Upper lobe of right lung (tissue), 1 donor: Measurements from ENCODE around the gene FUBP3. TPM values are rescaled to one million over a fixed set of nuclear protein-coding genes. Genes with fewer than 3 reads are reported as not detected.

Experiments
- ATAC-seq: fragments of 200-7000 bp; cut with Tn5 transposase; one replicate; pipeline ENCODE4 v1.9.1; 2020; ENCODE audit warnings: mild to moderate bottlenecking, moderate library complexity
- DNase-seq: peaks from one replicate; pipeline ENCODE4 v3.0.0-alpha.2; 2020
- H3K27ac ChIP-seq: fragments of 200-600 bp; one replicate; pipeline ENCODE4 v1.8.0; 2022
- H3K27me3 ChIP-seq: fragments of 200-600 bp; one replicate; pipeline ENCODE4 v1.8.0; 2022; ENCODE audit warnings: mild to moderate bottlenecking
- H3K36me3 ChIP-seq: fragments of 200-600 bp; one replicate; pipeline ENCODE4 v1.8.0; 2022
- H3K4me1 ChIP-seq: fragments of 200-600 bp; one replicate; pipeline ENCODE4 v1.8.0; 2022
- H3K4me3 ChIP-seq: fragments of 200-600 bp; one replicate; pipeline ENCODE4 v1.8.0; 2022; ENCODE audit warnings: mild to moderate bottlenecking
- H3K9me3 ChIP-seq: fragments of 200-600 bp; one replicate; pipeline ENCODE4 v1.8.0; 2022
- intact Hi-C: fragments of 100-400 bp; cut with DNase I; formaldehyde crosslinking; loops from one replicate; pipeline ENCODE4 v1.11.0; 2022
- total RNA-seq: library from RNA; stranded (reverse); fragmentation: NEBNext Ultra II Directional; extraction: Animal tissue kit (Norgen Biotek cat#: 25700); gene quantifications from one replicate; pipeline ENCODE4 v1.2.1, GENCODE V29; 2021
- TF ChIP-seq, protein P1 (sequence below): fragments of 200-600 bp; IDR thresholded peaks from one replicate; pipeline ENCODE4 v1.8.0; 2022; ENCODE audit warnings: antibody characterized with exemption
- donor health status: DM: no; HTN: yes; CAD: no; lungs with severe emphysema.

The FUBP3 gene
- total RNA-seq, 1 donor from 2014 or later: 39.7 TPM

DNA sequence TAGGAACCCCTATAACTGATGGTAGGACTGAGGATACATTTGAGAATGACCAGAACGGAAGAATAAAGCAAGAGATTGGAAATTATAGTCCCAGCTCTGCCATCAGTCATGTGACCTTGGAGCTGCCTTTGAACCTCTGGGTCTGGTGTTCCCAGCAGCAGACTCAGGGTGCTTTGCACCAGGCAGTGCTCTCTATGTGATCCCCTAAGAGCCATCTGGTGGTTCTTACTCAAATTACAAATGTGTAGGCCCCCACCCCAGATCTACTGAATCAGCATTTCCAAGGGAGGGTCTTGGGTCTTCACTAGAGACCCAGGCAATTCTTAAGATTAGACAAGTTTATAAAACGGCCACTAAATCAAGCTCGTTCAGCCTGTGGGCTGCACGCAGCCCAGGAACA, 44.8 kb downstream of the FUBP3 start:
- ATAC-seq (no peak), DNase-seq (no peak)
- H3K27ac ChIP-seq: no peak overlapping the region
- H3K4me3 ChIP-seq: no peak overlapping the region
- intact Hi-C loops: no loop called here
- no peaks in the 10 kb centered on the region for H3K9me3 ChIP-seq
- no peaks in the 10 kb centered on the region for H3K4me1 ChIP-seq
- H3K27me3 ChIP-seq: no peaks in the 10 kb centered on the region
- TF ChIP-seq, protein P1, sequence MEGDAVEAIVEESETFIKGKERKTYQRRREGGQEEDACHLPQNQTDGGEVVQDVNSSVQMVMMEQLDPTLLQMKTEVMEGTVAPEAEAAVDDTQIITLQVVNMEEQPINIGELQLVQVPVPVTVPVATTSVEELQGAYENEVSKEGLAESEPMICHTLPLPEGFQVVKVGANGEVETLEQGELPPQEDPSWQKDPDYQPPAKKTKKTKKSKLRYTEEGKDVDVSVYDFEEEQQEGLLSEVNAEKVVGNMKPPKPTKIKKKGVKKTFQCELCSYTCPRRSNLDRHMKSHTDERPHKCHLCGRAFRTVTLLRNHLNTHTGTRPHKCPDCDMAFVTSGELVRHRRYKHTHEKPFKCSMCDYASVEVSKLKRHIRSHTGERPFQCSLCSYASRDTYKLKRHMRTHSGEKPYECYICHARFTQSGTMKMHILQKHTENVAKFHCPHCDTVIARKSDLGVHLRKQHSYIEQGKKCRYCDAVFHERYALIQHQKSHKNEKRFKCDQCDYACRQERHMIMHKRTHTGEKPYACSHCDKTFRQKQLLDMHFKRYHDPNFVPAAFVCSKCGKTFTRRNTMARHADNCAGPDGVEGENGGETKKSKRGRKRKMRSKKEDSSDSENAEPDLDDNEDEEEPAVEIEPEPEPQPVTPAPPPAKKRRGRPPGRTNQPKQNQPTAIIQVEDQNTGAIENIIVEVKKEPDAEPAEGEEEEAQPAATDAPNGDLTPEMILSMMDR: no peak
- H3K36me3 ChIP-seq: peaks cover 95% of the 10 kb centered on the region

DNA sequence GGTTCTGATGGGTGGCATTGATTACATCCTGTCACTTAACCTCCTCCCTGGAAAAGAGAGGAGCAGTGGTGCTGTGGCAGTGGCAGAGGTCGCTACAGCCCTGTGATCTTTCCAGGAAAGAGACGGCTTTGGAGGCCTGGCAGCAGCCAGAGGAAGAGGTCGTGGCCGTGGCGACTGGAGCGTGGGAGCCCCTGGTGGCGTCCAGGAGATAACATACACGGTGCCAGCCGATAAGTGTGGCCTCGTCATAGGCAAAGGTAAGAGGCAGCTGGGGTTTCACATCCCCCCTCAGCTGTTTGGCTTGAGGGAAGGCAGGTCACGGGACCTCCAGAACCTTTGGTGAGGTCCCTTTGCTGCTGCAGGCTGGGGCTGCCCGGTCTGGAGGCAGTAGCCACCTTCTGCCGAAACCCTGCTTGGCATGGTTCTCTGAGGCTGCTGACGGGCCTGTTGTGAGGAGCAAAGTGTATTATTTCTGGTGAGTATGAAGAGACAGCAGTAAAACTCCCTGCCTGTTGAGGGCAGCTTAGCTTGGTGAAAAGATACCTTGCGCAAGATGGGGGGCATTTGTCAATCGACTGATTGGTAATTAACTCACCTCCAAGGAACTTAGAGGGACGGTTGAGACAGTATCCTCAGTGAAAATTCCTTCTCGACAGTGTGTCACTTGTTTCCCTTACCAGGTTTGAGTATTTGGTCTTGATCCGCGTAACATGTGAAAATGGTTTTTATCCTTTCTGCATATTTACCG, 47.0 kb downstream of the FUBP3 start:
- TF ChIP-seq, protein P1: no peak
- Histone ChIP-seq H3K27me3 (no peaks in the 10 kb centered on the region), H3K4me3 (no peak overlapping the region), H3K27ac (no peak overlapping the region), H3K36me3 (peaks cover 95% of the 10 kb centered on the region), H3K9me3 (no peaks in the 10 kb centered on the region), H3K4me1 (no peaks in the 10 kb centered on the region)
- no peak for ATAC-seq
- intact Hi-C loops: no loop called here
- no peak for DNase-seq

DNA sequence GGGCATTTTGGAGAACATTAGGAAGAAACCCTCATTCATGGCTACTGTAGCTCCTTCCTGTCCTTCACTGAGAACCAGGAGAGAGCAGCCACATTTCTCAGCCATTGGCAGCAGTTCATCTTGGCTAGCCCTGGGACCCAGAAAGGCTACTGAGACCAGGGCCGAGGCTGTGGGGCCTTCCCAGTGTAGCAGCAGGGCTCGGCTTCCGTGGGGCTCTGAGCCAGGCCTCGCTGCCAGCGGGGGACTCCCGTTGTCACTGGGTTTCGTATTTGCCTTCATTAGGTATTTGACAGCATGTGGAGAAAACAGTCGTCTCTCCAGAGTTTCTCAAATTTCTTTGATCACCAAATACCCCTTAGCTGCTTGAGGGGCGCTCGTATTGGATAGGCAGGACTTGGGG, 47.7 kb downstream of the FUBP3 start:
- TF ChIP-seq, protein P1: no peak
- DNase-seq: no peak

DNA sequence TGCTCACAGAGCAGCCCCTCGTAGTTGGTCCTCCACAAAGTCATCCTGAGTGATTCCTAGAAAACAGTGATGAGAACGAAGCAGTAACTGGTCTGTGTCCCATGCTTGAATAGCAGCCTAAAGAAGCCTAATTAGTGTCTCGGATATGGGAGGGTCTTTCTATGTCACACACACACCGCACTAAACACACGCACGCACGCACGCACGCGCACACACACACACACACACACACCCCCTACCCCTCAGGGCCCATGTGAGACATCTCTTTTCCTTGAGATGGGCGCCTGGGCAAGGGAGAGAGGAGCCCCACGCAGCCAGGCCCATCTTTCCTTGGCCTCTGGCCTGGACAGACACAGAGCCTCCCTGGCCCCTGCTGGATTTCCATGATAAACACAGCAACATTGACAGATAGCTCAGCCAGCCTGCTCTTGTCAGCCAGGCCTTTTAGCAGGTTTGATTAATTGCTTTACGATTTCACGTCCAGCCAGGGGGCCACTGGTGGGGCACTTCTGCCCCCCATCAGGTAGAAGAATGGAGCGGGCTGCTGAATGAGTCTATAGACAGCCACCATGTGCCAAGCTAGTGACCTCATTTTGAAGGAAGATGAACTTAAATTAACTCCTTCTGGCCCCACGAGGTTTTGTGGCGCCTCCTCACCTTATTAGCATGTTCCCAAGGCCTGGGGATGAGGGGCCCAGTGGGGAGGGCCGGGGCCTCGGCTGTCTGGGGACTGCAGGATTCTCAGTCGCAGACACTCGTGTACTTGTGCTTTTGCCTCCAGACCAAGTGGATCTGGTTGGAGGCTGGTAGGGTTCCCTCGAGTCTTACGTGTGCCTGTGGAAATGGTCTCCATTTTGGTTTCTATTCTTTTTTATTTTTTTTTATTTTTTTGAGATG, 48.8 kb downstream of the FUBP3 start:
- no peak for DNase-seq
- Histone ChIP-seq H3K36me3 (peaks cover 97% of the 10 kb centered on the region), H3K4me3 (no peak overlapping the region), H3K27me3 (no peaks in the 10 kb centered on the region), H3K4me1 (no peaks in the 10 kb centered on the region), H3K27ac (no peak overlapping the region), H3K9me3 (no peaks in the 10 kb centered on the region)
- no peak for ATAC-seq
- TF ChIP-seq, protein P1: no peak
- intact Hi-C loops: no loop called here

More for the DNA sequence above, 47.7 kb downstream of the FUBP3 start:
- Histone ChIP-seq H3K36me3 (peaks cover 95% of the 10 kb centered on the region), H3K4me1 (no peaks in the 10 kb centered on the region), H3K27me3 (no peaks in the 10 kb centered on the region), H3K27ac (no peak overlapping the region), H3K4me3 (no peak overlapping the region), H3K9me3 (no peaks in the 10 kb centered on the region)
- no peak for ATAC-seq
- intact Hi-C loops: no loop called here

DNA sequence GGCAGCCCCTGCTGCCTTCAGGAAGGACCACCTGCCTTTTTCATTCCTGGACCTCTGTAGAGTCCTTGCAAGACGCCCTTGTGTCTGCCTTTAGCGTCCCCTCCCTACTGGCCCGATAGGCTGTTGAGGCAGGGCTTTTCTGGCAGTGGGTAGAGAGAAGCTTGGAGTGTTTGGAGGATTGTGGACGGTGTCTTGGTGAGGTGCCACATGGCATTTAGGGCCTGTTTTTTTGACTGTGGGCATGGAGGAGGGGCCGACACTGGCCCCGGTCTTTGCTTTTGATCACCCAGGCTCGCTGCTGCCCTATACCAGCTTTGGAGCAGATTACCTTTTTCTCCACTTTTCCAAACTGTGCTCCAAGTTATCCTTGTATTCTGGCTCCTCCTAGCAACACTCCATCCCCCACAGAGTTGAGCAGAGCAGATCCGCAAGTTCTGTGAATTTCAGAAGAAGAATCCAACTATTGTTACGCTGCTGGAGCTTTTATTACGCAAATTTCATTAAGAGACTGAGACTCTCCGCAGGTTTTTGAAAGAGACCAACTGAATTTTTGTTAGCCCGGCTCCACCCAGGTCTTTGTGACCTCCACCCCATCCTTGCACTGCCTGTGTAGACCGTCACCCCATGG, 50.2 kb downstream of the FUBP3 start:
- Histone ChIP-seq H3K27ac (no peak overlapping the region), H3K4me3 (no peak overlapping the region), H3K36me3 (peaks cover 99% of the 10 kb centered on the region), H3K27me3 (no peaks in the 10 kb centered on the region), H3K4me1 (no peaks in the 10 kb centered on the region), H3K9me3 (no peaks in the 10 kb centered on the region)
- intact Hi-C loops: no loop called here
- TF ChIP-seq, protein P1: no peak
- ATAC-seq (no peak), DNase-seq (no peak)
